NT2/D1 (cell line): ENCODE data around the gene COL4A3.
A peak's percentile ranks its signal among the peaks of the same experiment; 100 is the strongest.

Experiments used
- DNase-seq: peaks from one replicate; pipeline ENCODE4 v3.0.0-alpha.2; 2011; ENCODE audit warnings: low read depth, low spot score
- H3K27me3 ChIP-seq: 2 replicates; pipeline ENCODE4 v1.6.0; 2011; ENCODE audit warnings: mild to moderate bottlenecking; ENCODE audit not compliant: insufficient read length, insufficient read depth
- H3K36me3 ChIP-seq: 2 replicates; pipeline ENCODE4 v1.6.1; 2011; ENCODE audit warnings: mild to moderate bottlenecking, low read length, mixed read lengths; ENCODE audit not compliant: insufficient read depth, insufficient read length
- H3K4me1 ChIP-seq: 2 replicates; pipeline ENCODE4 v1.5.1; 2011; ENCODE audit not compliant: insufficient read depth, insufficient read length
- H3K4me3 ChIP-seq: 2 replicates; pipeline ENCODE4 v1.5.1; 2011; ENCODE audit warnings: low read depth; ENCODE audit not compliant: insufficient read length
- H3K9ac ChIP-seq: 2 replicates; pipeline ENCODE4 v1.6.0; 2011; ENCODE audit warnings: low read depth; ENCODE audit not compliant: insufficient read length
- H3K9me3 ChIP-seq: 2 replicates; pipeline ENCODE4 v1.5.1; 2011; ENCODE audit warnings: mild to moderate bottlenecking, low read length; ENCODE audit not compliant: insufficient read depth
- SUZ12 ChIP-seq: IDR thresholded peaks from 2 replicates; pipeline ENCODE4 v1.6.1; 2011; ENCODE audit not compliant: insufficient read length, insufficient read depth; ENCODE audit errors: extremely low read depth
- YY1 ChIP-seq: IDR thresholded peaks from 2 replicates; pipeline ENCODE4 v1.6.1; 2011; ENCODE audit not compliant: insufficient read length, insufficient read depth
- ZNF274 ChIP-seq: IDR thresholded peaks from 2 replicates; pipeline ENCODE4 v1.6.1; 2011; ENCODE audit warnings: mild to moderate bottlenecking, low read depth, low read length

COL4A3 gene

GRCh38 chr2:227191367-227191766 is 26.9 kb downstream of the COL4A3 start:
- peaks cover 3% of the 10 kb centered on the region for H3K4me1 ChIP-seq

GRCh38 chr2:227192491-227192890 is 28.1 kb downstream of the COL4A3 start:
- peaks cover 3% of the 10 kb centered on the region for H3K4me1 ChIP-seq
- TF ChIP-seq SUZ12 = no peak
- no peak for TF ChIP-seq YY1
- TF ChIP-seq ZNF274 = no peak
- no peaks in the 10 kb centered on the region for H3K36me3 ChIP-seq
- no peak overlapping the region for H3K4me3 ChIP-seq
- no peaks in the 10 kb centered on the region for H3K27me3 ChIP-seq
- no peak overlapping the region for H3K9ac ChIP-seq
- no peak for DNase-seq
- peaks cover 6% of the 10 kb centered on the region; the same call in 1 of the 2 replicates for H3K9me3 ChIP-seq

More at GRCh38 chr2:227191367-227191766, 26.9 kb downstream of the COL4A3 start:
- Histone ChIP-seq H3K27me3 (no peaks in the 10 kb centered on the region), H3K4me3 (no peak overlapping the region), H3K9ac (no peak overlapping the region), H3K36me3 (no peaks in the 10 kb centered on the region), H3K9me3 (no peaks in the 10 kb centered on the region)
- TF ChIP-seq ZNF274 = no peak
- no peak for TF ChIP-seq YY1
- TF ChIP-seq SUZ12 = no peak
- peak; percentile 43 for DNase-seq

GRCh38 chr2:227194219-227194618 is 29.8 kb downstream of the COL4A3 start:
- no peak for DNase-seq
- Histone ChIP-seq H3K27me3 (no peaks in the 10 kb centered on the region), H3K9me3 (peaks cover 6% of the 10 kb centered on the region; the same call in 1 of the 2 replicates), H3K9ac (no peak overlapping the region), H3K4me1 (no peaks in the 10 kb centered on the region), H3K36me3 (no peaks in the 10 kb centered on the region), H3K4me3 (no peak overlapping the region)
- TF ChIP-seq YY1 (no peak), SUZ12 (no peak), ZNF274 (no peak)

- Histone ChIP-seq H3K4me1 (no peaks in the 10 kb centered on the region), H3K4me3 (no peak overlapping the region), H3K27me3 (no peaks in the 10 kb centered on the region), H3K9ac (no peak overlapping the region), H3K9me3 (peaks cover 6% of the 10 kb centered on the region; the same call in 1 of the 2 replicates), H3K36me3 (no peaks in the 10 kb centered on the region)
- TF ChIP-seq ZNF274 (no peak), SUZ12 (no peak), YY1 (no peak)
- DNase-seq = no peak
These were observed 34.4 kb downstream of the COL4A3 start for GRCh38 chr2:227198866-227199265.

- Histone ChIP-seq H3K4me1 (no peaks in the 10 kb centered on the region), H3K9me3 (peaks cover 2% of the 10 kb centered on the region; the same call in 1 of the 2 replicates), H3K27me3 (peaks cover 6% of the 10 kb centered on the region), H3K4me3 (no peak overlapping the region), H3K36me3 (no peaks in the 10 kb centered on the region), H3K9ac (no peak overlapping the region)
- no peak for TF ChIP-seq YY1
- TF ChIP-seq SUZ12 = no peak
- TF ChIP-seq ZNF274 = no peak
- no peak for DNase-seq
These were observed 37.3 kb downstream of the COL4A3 start for GRCh38 chr2:227201771-227202170.

- TF ChIP-seq ZNF274 (no peak), YY1 (no peak), SUZ12 (no peak)
- H3K4me3 ChIP-seq = no peak overlapping the region
- no peak overlapping the region for H3K9ac ChIP-seq
- no peaks in the 10 kb centered on the region for H3K36me3 ChIP-seq
- peaks cover 4% of the 10 kb centered on the region; the same call in 1 of the 2 replicates for H3K9me3 ChIP-seq
- no peaks in the 10 kb centered on the region for H3K4me1 ChIP-seq
- no peak for DNase-seq
- H3K27me3 ChIP-seq = peaks cover 17% of the 10 kb centered on the region
These were observed 40.0 kb downstream of the COL4A3 start for GRCh38 chr2:227204452-227204851.

GRCh38 chr2:227205701-227206100 is 41.3 kb downstream of the COL4A3 start:
- Histone ChIP-seq H3K9ac (no peak overlapping the region), H3K36me3 (no peaks in the 10 kb centered on the region), H3K9me3 (peaks cover 4% of the 10 kb centered on the region; the same call in 1 of the 2 replicates), H3K27me3 (peaks cover 22% of the 10 kb centered on the region), H3K4me3 (no peak overlapping the region), H3K4me1 (no peaks in the 10 kb centered on the region)
- TF ChIP-seq SUZ12 (no peak), YY1 (no peak), ZNF274 (no peak)
- no peak for DNase-seq
